K562 (cell line): Measurements from ENCODE around the gene ABITRAM. TPM values are rescaled to one million over a fixed set of nuclear protein-coding genes. Genes with fewer than 3 reads are reported as not detected.

Experiments
- ELF2 ChIP-seq: fragments of 250-450 bp; sonication (Bioruptor Pico); IDR thresholded peaks from 2 replicates; pipeline ENCODE4 v1.5.0; 2021; ENCODE audit warnings: mild to moderate bottlenecking
- ETS1 ChIP-seq: conservative IDR thresholded peaks from 2 replicates; pipeline ENCODE4 v1.6.1; 2011; ENCODE audit warnings: low read depth, mild to moderate bottlenecking, low read length; ENCODE audit not compliant: control insufficient read depth
- FOXK2 ChIP-seq, 2 experiments: fragments of 450-650 bp; IDR thresholded peaks in 1 of 2; conservative IDR thresholded peaks in 1 of 2; 2 replicates each; pipeline ENCODE4 v1.6.1; 2016; ENCODE audit warnings: low read depth in 2 of 2, mild to moderate bottlenecking in 1 of 2
- FOXM1 ChIP-seq, 2 experiments: fragments of 450-650 bp in 1 of 2; sonication (generic) in 1 of 2; formaldehyde crosslinking in 1 of 2; IDR thresholded peaks; 2 replicates each; pipeline versions ENCODE4 v1.6.1 to v1.9.0; 2017 to 2022; ENCODE audit warnings: low read depth in 2 of 2, mild to moderate bottlenecking in 2 of 2, missing genetic modification reagents in 1 of 2, moderate library complexity in 1 of 2
- GABPA ChIP-seq: fragments of 200-800 bp; sonication (Bioruptor generic); conservative IDR thresholded peaks from 2 replicates; pipeline ENCODE4 v1.6.1; 2016; ENCODE audit warnings: low read depth, missing genetic modification characterization, missing compliant biosample characterization
- HDAC2 ChIP-seq: fragments of 450-650 bp; IDR thresholded peaks from 2 replicates; pipeline ENCODE4 v1.6.1; 2016; ENCODE audit warnings: mild to moderate bottlenecking
- KDM5B ChIP-seq: fragments of 200-600 bp; sonication (generic); IDR thresholded peaks from 2 replicates; pipeline ENCODE4 v1.6.1; 2012; ENCODE audit warnings: low read depth, mild to moderate bottlenecking, moderate library complexity, low read length, control low read depth, inconsistent platforms; ENCODE audit not compliant: insufficient replicate concordance
- NR2C1 ChIP-seq, 2 experiments: fragments of 450-650 bp; IDR thresholded peaks; 2 replicates each; pipeline ENCODE4 v1.6.1; 2017; ENCODE audit warnings: mild to moderate bottlenecking in 2 of 2, antibody characterized with exemption in 1 of 2, inconsistent platforms in 1 of 2, missing compliant biosample characterization in 1 of 2, missing genetic modification characterization in 1 of 2
- PHF8 ChIP-seq: fragments of 200-600 bp; sonication (generic); IDR thresholded peaks from 2 replicates; pipeline ENCODE4 v1.6.1; 2012; ENCODE audit warnings: mixed run types, mild to moderate bottlenecking, inconsistent platforms, low read length, moderate library complexity, borderline replicate concordance
- PRMT5 ChIP-seq: sonication (generic); formaldehyde crosslinking; IDR thresholded peaks from 2 replicates; pipeline ENCODE4 v1.5.0; 2020; ENCODE audit warnings: missing genetic modification reagents
- SIN3A ChIP-seq, 2 experiments: fragments of 150-350 bp in 1 of 2; IDR thresholded peaks; 2 replicates each; pipeline ENCODE4 v1.6.1; 2011 to 2016; ENCODE audit warnings: borderline replicate concordance in 2 of 2, low read depth in 2 of 2, low read length in 2 of 2, mild to moderate bottlenecking in 2 of 2, moderate library complexity in 2 of 2; ENCODE audit not compliant: control insufficient read depth in 1 of 2
- SMAD2 ChIP-seq: fragments of 150-350 bp; IDR thresholded peaks from 2 replicates; pipeline ENCODE4 v1.6.1; 2014; ENCODE audit warnings: low read depth, mild to moderate bottlenecking, low read length
- SP1 ChIP-seq: sonication (generic); formaldehyde crosslinking; IDR thresholded peaks from 2 replicates; pipeline ENCODE4 v1.8.1; 2022; ENCODE audit warnings: mild to moderate bottlenecking, missing genetic modification reagents
- SRF ChIP-seq, 2 experiments: fragments of 250-450, 450-650 bp in 1 of 2; sonication (Bioruptor Pico) in 1 of 2; sonication (generic) in 1 of 2; formaldehyde crosslinking; IDR thresholded peaks; 2 replicates each; pipeline versions ENCODE4 v1.5.0 to v1.5.1; 2020 to 2022; ENCODE audit warnings: mild to moderate bottlenecking in 1 of 2, missing genetic modification reagents in 1 of 2
- TAF9B ChIP-seq: fragments of 450-650 bp; IDR thresholded peaks from 2 replicates; pipeline ENCODE4 v1.6.1; 2018; ENCODE audit warnings: mild to moderate bottlenecking; ENCODE audit not compliant: partially characterized antibody
- THRAP3 ChIP-seq: fragments of 450-650 bp; IDR thresholded peaks from 2 replicates; pipeline ENCODE4 v1.6.1; 2016; ENCODE audit warnings: mild to moderate bottlenecking, inconsistent platforms, borderline replicate concordance
- ZNF511 ChIP-seq: sonication (generic); formaldehyde crosslinking; IDR thresholded peaks from 2 replicates; pipeline ENCODE4 v1.8.0; 2022; ENCODE audit warnings: mild to moderate bottlenecking, missing genetic modification reagents
- polyA plus RNA-seq, 8 experiments: library from polyadenylated mRNA; depleted of rRNA in 4 of 8; stranded (reverse) in 5 of 8; unstranded in 3 of 8; fragments of >200 nt; fragmentation: Nextera tagmentation in 2 of 8; fragmentation: Illumina TruSeq in 1 of 8; extraction: Ambion mirVana in 2 of 8; extraction: Trizol in 1 of 8; gene quantifications; 2 replicates each; pipeline versions ENCODE4 v1.2.1 to v1.2.3, GENCODE V29; 2011 to 2014; ENCODE audit warnings: inconsistent platforms in 1 of 8, missing spikeins in 1 of 8
- total RNA-seq, 7 experiments: library from RNA; depleted of rRNA in 6 of 7; stranded (reverse); fragments of >200 nt in 6 of 7; fragmentation: Illumina TruSeq in 2 of 7; extraction: Trizol in 2 of 7; gene quantifications; 2 replicates each; pipeline versions ENCODE4 v1.2.1 to v1.2.3, GENCODE V29; 2011 to 2021; ENCODE audit warnings: low replicate concordance in 1 of 7
- TF ChIP-seq, protein P1 (sequence below): fragments of 250-450 bp; sonication (Bioruptor Pico); IDR thresholded peaks from 2 replicates; pipeline ENCODE4 v1.4.0; 2020; ENCODE audit warnings: mild to moderate bottlenecking

ABITRAM gene
- total and polyA plus RNA-seq, 9 of the 15 experiments (the other 6 are each of a cell fraction or from before 2014, with no cell fraction given), result 8.9 to 47.6 (median 28.4) TPM

- TF ChIP-seq PHF8 (peak; percentile 61; the same call in 1 of the 2 replicates), ZNF511 (peak; percentile 63; the same call in 1 of the 2 replicates), SRF (CRISPR knock-in tag; IDR thresholded peaks at IDR 0.05) (no peak), SMAD2 (no peak), THRAP3 (no peak), ELF2 (CRISPR knock-in tag) (peak; percentile 77), KDM5B (peak; percentile 58), ETS1 (peak; percentile 74), GABPA (peak; percentile 94), HDAC2 (peak; percentile 13; the same call in 1 of the 2 replicates), PRMT5 (no peak), SP1 (CRISPR knock-in tag) (no peak; the same call in none of the 2 replicates), FOXM1 (IDR thresholded peaks at IDR 0.05; ENCODE audit: low read depth) (no peak), FOXM1 (CRISPR knock-in tag; IDR thresholded peaks at IDR 0.05; ENCODE audit: low read depth) (0 out of 2 replicates have a peak, but pooled peaks have one; percentile 66), SIN3A (IDR thresholded peaks at IDR 0.05; ENCODE audit: borderline replicate concordance in 2 of 2, control insufficient read depth in 1 of 2, low read depth in 2 of 2, low read length in 2 of 2) (peak in 1 of 2 experiments; percentile 97; a peak in 3 of 4 replicates), NR2C1 (IDR thresholded peaks at IDR 0.05) (no peak), NR2C1 (tag; IDR thresholded peaks at IDR 0.05) (0 out of 2 replicates have a peak, but pooled peaks have one; percentile 18), FOXK2 (conservative IDR thresholded peaks at IDR 0.05 in 1 of 2, IDR thresholded peaks at IDR 0.05 in 1 of 2; ENCODE audit: low read depth in 2 of 2) (peak in 1 of 2 experiments; percentile 15; a peak in 1 of 4 replicates), TAF9B (no peak)
- TF ChIP-seq, protein P1, sequence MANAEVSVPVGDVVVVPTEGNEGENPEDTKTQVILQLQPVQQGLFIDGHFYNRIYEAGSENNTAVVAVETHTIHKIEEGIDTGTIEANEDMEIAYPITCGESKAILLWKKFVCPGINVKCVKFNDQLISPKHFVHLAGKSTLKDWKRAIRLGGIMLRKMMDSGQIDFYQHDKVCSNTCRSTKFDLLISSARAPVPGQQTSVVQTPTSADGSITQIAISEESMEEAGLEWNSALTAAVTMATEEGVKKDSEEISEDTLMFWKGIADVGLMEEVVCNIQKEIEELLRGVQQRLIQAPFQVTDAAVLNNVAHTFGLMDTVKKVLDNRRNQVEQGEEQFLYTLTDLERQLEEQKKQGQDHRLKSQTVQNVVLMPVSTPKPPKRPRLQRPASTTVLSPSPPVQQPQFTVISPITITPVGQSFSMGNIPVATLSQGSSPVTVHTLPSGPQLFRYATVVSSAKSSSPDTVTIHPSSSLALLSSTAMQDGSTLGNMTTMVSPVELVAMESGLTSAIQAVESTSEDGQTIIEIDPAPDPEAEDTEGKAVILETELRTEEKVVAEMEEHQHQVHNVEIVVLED (CRISPR knock-in tag), result peak; percentile 10; the same call in 1 of the 2 replicates
Measured at GRCh38 chr9:108934323-108934893, at the start of gene ABITRAM (continued).
